HCT116 (cell line): ENCODE data around the gene PPP2R5A. TPM values are rescaled to one million over a fixed set of nuclear protein-coding genes. Genes with fewer than 3 reads are reported as not detected.

Source experiments
- ATAC-seq: fragments of 200-7000 bp; cut with Tn5 transposase; 2 replicates; pipeline ENCODE4 v1.9.1; 2020; ENCODE audit warnings: mild to moderate bottlenecking, moderate library complexity
- BruUV-seq: library from RNA; stranded (reverse); fragments of 400-500 nt; replicated peaks from 2 replicates; lab custom pipeline; 2021; lab: Mats Ljungman, UMichigan
- CTCF ChIA-PET: fragments of 300-600 bp; sonication (Branson Sonifier 250); formaldehyde crosslinking; loops from one replicate; lab custom pipeline; 2021; ENCODE audit warnings: antibody characterized with exemption; lab: Charles Lee
- POLR2A ChIA-PET: fragments of 300-600, 350-600 bp; sonication (Branson Sonifier 250); formaldehyde crosslinking; loops from one replicate; lab custom pipeline; 2021; ENCODE audit warnings: antibody characterized with exemption; lab: Charles Lee
- RAD21 ChIA-PET, 2 experiments: fragments of 300-600 bp; sonication (Branson Sonifier 250); formaldehyde crosslinking; loops; one replicate each; lab custom pipeline; 2023; ENCODE audit warnings: low total read pairs in 2 of 2; ENCODE audit not compliant: uncharacterized antibody in 2 of 2, unreplicated experiment in 2 of 2, low non-redundant PET in 1 of 2; lab: Charles Lee
- DNase-seq: peaks from one replicate; pipeline ENCODE4 v3.0.0-alpha.2; 2010; ENCODE audit warnings: low read depth, low spot score
- H2AFZ ChIP-seq: fragments of 200-600 bp; shearing (Covaris generic), sonication (generic); 2 replicates; pipeline ENCODE4 v1.6.1; 2017; ENCODE audit warnings: low read depth, mixed run types, mixed read lengths, antibody characterized with exemption, low read length; ENCODE audit not compliant: poor library complexity, severe bottlenecking
- H3K27ac ChIP-seq: 2 replicates; pipeline ENCODE4 v1.5.1; 2012; ENCODE audit warnings: low read depth, low read length
- H3K27me3 ChIP-seq: fragments of 200-600 bp; sonication (generic); 2 replicates; pipeline ENCODE4 v1.6.1; 2016; ENCODE audit warnings: mixed run types, low read length, mixed read lengths; ENCODE audit not compliant: insufficient read depth
- H3K36me3 ChIP-seq, 2 experiments: fragments of 200-500 bp in 1 of 2; fragments of 200-600 bp in 1 of 2; sonication (Bioruptor generic) in 1 of 2; sonication (generic) in 1 of 2; 2 replicates each; pipeline versions ENCODE4 v1.5.1 to v1.6.1; 2014 to 2016; ENCODE audit warnings: low read length in 2 of 2, inconsistent platforms in 1 of 2, mixed read lengths in 1 of 2, mixed run types in 1 of 2; ENCODE audit not compliant: insufficient read depth in 2 of 2, control insufficient read depth in 1 of 2
- H3K4me1 ChIP-seq, 2 experiments: fragments of 200-600 bp in 1 of 2; sonication (generic) in 1 of 2; 2 replicates each; pipeline versions ENCODE4 v1.5.1 to v1.6.1; 2012 to 2017; ENCODE audit warnings: low read length in 2 of 2, inconsistent platforms in 1 of 2, mild to moderate bottlenecking in 1 of 2, mixed read lengths in 1 of 2, mixed run types in 1 of 2, moderate library complexity in 1 of 2; ENCODE audit not compliant: insufficient read depth in 2 of 2, control insufficient read depth in 1 of 2
- H3K4me2 ChIP-seq: fragments of 200-600 bp; sonication (generic); 2 replicates; pipeline ENCODE4 v1.6.1; 2017; ENCODE audit warnings: mixed run types, low read length, mixed read lengths
- H3K4me3 ChIP-seq, 2 experiments: fragments of 200-600 bp in 1 of 2; sonication (generic) in 1 of 2; replicated peaks in 1 of 2; 2 replicates each; pipeline ENCODE4 v1.5.1; 2011 to 2016; ENCODE audit warnings: low read length in 2 of 2, control low read depth in 1 of 2, low read depth in 1 of 2, mild to moderate bottlenecking in 1 of 2, mixed read lengths in 1 of 2, mixed run types in 1 of 2
- H3K79me2 ChIP-seq: fragments of 200-600 bp; sonication (generic); 2 replicates; pipeline ENCODE4 v1.6.1; 2017; ENCODE audit warnings: mild to moderate bottlenecking, mixed run types, low read length, moderate library complexity, mixed read lengths; ENCODE audit not compliant: insufficient read depth
- H3K9ac ChIP-seq: fragments of 200-600 bp; sonication (generic); 2 replicates; pipeline ENCODE4 v1.6.1; 2016; ENCODE audit warnings: low read length, mixed read lengths
- H3K9me2 ChIP-seq: fragments of 200-600 bp; sonication (generic), shearing (Covaris generic); 2 replicates; pipeline ENCODE4 v1.6.1; 2017; ENCODE audit warnings: mixed run types, mild to moderate bottlenecking, moderate library complexity; ENCODE audit not compliant: insufficient read depth
- H3K9me3 ChIP-seq, 2 experiments: fragments of 200-500 bp in 1 of 2; fragments of 200-600 bp in 1 of 2; sonication (Bioruptor generic) in 1 of 2; sonication (generic) in 1 of 2; 2 replicates each; pipeline ENCODE4 v1.6.1; 2014 to 2017; ENCODE audit warnings: low read length in 2 of 2, mixed read lengths in 2 of 2, inconsistent platforms in 1 of 2, low read depth in 1 of 2, mild to moderate bottlenecking in 1 of 2, mixed run types in 1 of 2, moderate library complexity in 1 of 2; ENCODE audit not compliant: control insufficient read depth in 1 of 2, insufficient read depth in 1 of 2
- H4K20me1 ChIP-seq: fragments of 200-600 bp; sonication (generic), shearing (Covaris generic); 2 replicates; pipeline ENCODE4 v1.6.1; 2017; ENCODE audit warnings: mixed run types, mild to moderate bottlenecking, moderate library complexity; ENCODE audit not compliant: insufficient read depth
- CBX3 ChIP-seq: IDR thresholded peaks from 2 replicates; pipeline ENCODE4 v1.6.1; 2012; ENCODE audit warnings: low read depth
- CTCF ChIP-seq, 3 experiments: fragments of 200-600 bp in 1 of 3; sonication (generic) in 1 of 3; IDR thresholded peaks in 2 of 3; conservative IDR thresholded peaks in 1 of 3; 2 replicates each; pipeline ENCODE4 v1.5.1; 2012 to 2017; ENCODE audit warnings: low read depth in 2 of 3, low read length in 2 of 3, antibody characterized with exemption in 1 of 3, borderline replicate concordance in 1 of 3, control low read depth in 1 of 3, mild to moderate bottlenecking in 1 of 3, mixed read lengths in 1 of 3, mixed run types in 1 of 3, moderate library complexity in 1 of 3; ENCODE audit not compliant: insufficient read depth in 1 of 3
- EGR1 ChIP-seq: IDR thresholded peaks from 2 replicates; pipeline ENCODE4 v1.6.1; 2012; ENCODE audit warnings: low read depth
- EZH2 ChIP-seq: fragments of 200-600 bp; sonication (generic); IDR thresholded peaks from 2 replicates; pipeline ENCODE4 v1.6.1; 2017; ENCODE audit warnings: antibody characterized with exemption, mixed run types
- EZH2phosphoT487 ChIP-seq: fragments of 200-600 bp; IDR thresholded peaks from 2 replicates; pipeline ENCODE4 v1.6.1; 2018; ENCODE audit warnings: antibody characterized with exemption, borderline replicate concordance
- FOSL1 ChIP-seq: IDR thresholded peaks from 2 replicates; pipeline ENCODE4 v1.6.1; 2012; ENCODE audit warnings: low read depth
- JUND ChIP-seq: IDR thresholded peaks from 2 replicates; pipeline ENCODE4 v1.6.1; 2012
- MAX ChIP-seq: IDR thresholded peaks from 2 replicates; pipeline ENCODE4 v1.6.1; 2012
- POLR2A ChIP-seq: IDR thresholded peaks from 2 replicates; pipeline ENCODE4 v1.7.0; 2011; ENCODE audit warnings: borderline replicate concordance; ENCODE audit not compliant: insufficient read depth, insufficient read length; ENCODE audit errors: extremely low read depth
- POLR2AphosphoS5 ChIP-seq: IDR thresholded peaks from 2 replicates; pipeline ENCODE4 v1.6.1; 2011; ENCODE audit warnings: mild to moderate bottlenecking, low read depth, low read length, moderate library complexity
- RAD21 ChIP-seq: IDR thresholded peaks from 2 replicates; pipeline ENCODE4 v1.6.1; 2012; ENCODE audit warnings: low read depth, mild to moderate bottlenecking
- SP1 ChIP-seq: IDR thresholded peaks from 2 replicates; pipeline ENCODE4 v1.6.1; 2012; ENCODE audit warnings: low read depth
- TCF7L2 ChIP-seq: IDR thresholded peaks from 2 replicates; pipeline ENCODE4 v1.7.0; 2011; ENCODE audit warnings: borderline replicate concordance, inconsistent platforms; ENCODE audit not compliant: insufficient read depth, insufficient read length; ENCODE audit errors: extremely low read depth
- YY1 ChIP-seq: IDR thresholded peaks from 2 replicates; pipeline ENCODE4 v1.6.1; 2011; ENCODE audit warnings: low read length, low read depth, moderate library complexity, mild to moderate bottlenecking; ENCODE audit not compliant: insufficient replicate concordance; ENCODE audit errors: extremely low read depth
- ZFX ChIP-seq: fragments of 450-650 bp; IDR thresholded peaks from 2 replicates; pipeline ENCODE4 v1.6.1; 2017
- intact Hi-C: fragments of 100-400 bp; cut with micrococcal nuclease; formaldehyde crosslinking; loops from 2 replicates; pipeline ENCODE4 v1.10.0; 2022
- total RNA-seq: library from RNA; stranded (reverse); gene quantifications from one replicate; pipeline ENCODE4 v1.2.1, GENCODE V29; 2021; ENCODE audit not compliant: unreplicated experiment
- TF ChIP-seq, protein P1 (sequence below): IDR thresholded peaks from 2 replicates; pipeline ENCODE4 v1.6.1; 2011; ENCODE audit warnings: mild to moderate bottlenecking, low read length, moderate library complexity; ENCODE audit not compliant: insufficient replicate concordance; ENCODE audit errors: extremely low read depth

PPP2R5A gene
- total RNA-seq, 1 experiment from 2014 or later: 33.1 TPM

- no peak for ATAC-seq
- H3K4me2 ChIP-seq: no peak overlapping the region
- no peaks in the 10 kb centered on the region for H3K27me3 ChIP-seq
- no peaks in the 10 kb centered on the region for H4K20me1 ChIP-seq
- no peaks in the 10 kb centered on the region for H3K36me3 ChIP-seq
- RAD21 ChIA-PET: no interaction called here
- no peak overlapping the region for H2AFZ ChIP-seq
- CTCF ChIA-PET: no interaction called here
- H3K79me2 ChIP-seq: peaks cover 7% of the 10 kb centered on the region
- no peak overlapping the region for H3K9ac ChIP-seq
- BruUV-seq: no TSS peak
- H3K4me3 ChIP-seq: no peak overlapping the region
- no peak for TF ChIP-seq EGR1
- TF ChIP-seq YY1: no peak
- DNase-seq: no peak
- H3K9me2 ChIP-seq: no peaks in the 10 kb centered on the region
- intact Hi-C loops: loop anchor here (10.0 kb wide), 1 partner anchor 173 kb away; no protein-coding TSS in a partner anchor
- POLR2A ChIA-PET: no interaction called here
- no peak overlapping the region for H3K27ac ChIP-seq
- H3K9me3 ChIP-seq: no peaks in the 10 kb centered on the region
- H3K4me1 ChIP-seq: peaks cover 4 to 10% of the 10 kb centered on the region in 2 experiments; a peak in 3 of 4 replicates
Observed at GRCh38 chr1:212281590-212281989, 3.6 kb upstream of the PPP2R5A start.

DNA sequence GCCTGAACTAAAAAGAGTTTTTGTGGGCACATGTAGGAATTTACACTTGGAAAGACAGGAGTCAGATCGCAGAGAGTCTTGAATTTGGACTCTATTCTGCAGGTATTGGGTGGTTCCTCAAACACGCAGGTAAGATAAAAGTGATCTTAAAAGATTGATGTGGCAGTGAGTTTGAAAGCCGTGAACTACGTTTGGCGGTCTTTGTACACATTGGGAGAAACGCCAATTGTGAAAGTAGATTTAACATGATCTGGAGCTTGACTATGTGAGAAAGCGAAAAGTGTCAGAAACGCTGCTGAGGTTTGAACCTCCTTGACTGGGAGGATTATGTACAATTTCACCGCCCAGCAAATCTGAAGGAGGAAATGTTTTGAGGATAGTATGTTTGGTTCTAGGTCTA, 1.5 kb upstream of the PPP2R5A start:
- H4K20me1 ChIP-seq: no peaks in the 10 kb centered on the region
- intact Hi-C loops: loop anchor here (10.0 kb wide), 1 partner anchor 171 kb away; no protein-coding TSS in a partner anchor
- H3K9me2 ChIP-seq: no peaks in the 10 kb centered on the region
- peak overlapping the region; percentile 96 for H3K4me2 ChIP-seq
- CTCF ChIA-PET: no interaction called here
- H3K27me3 ChIP-seq: no peaks in the 10 kb centered on the region
- H3K9ac ChIP-seq: peak overlapping the region; percentile 76
- H3K4me1 ChIP-seq: peaks cover 15 to 21% of the 10 kb centered on the region in 2 experiments; a peak in 3 of 4 replicates
- DNase-seq (no peak), ATAC-seq (no peak)
- BruUV-seq: no TSS peak
- POLR2A ChIA-PET: no interaction called here
- no peak overlapping the region for H2AFZ ChIP-seq
- RAD21 ChIA-PET: no interaction called here
- no peaks in the 10 kb centered on the region for H3K9me3 ChIP-seq
- peak overlapping the region; percentile 61 to 80 for H3K4me3 ChIP-seq
- H3K79me2 ChIP-seq: peaks cover 29% of the 10 kb centered on the region
- peak overlapping the region; percentile 75; the same call in 1 of the 2 replicates for H3K27ac ChIP-seq
- no peak for TF ChIP-seq SP1
- TF ChIP-seq TCF7L2: no peak
- TF ChIP-seq RAD21: no peak
- TF ChIP-seq, protein P1, sequence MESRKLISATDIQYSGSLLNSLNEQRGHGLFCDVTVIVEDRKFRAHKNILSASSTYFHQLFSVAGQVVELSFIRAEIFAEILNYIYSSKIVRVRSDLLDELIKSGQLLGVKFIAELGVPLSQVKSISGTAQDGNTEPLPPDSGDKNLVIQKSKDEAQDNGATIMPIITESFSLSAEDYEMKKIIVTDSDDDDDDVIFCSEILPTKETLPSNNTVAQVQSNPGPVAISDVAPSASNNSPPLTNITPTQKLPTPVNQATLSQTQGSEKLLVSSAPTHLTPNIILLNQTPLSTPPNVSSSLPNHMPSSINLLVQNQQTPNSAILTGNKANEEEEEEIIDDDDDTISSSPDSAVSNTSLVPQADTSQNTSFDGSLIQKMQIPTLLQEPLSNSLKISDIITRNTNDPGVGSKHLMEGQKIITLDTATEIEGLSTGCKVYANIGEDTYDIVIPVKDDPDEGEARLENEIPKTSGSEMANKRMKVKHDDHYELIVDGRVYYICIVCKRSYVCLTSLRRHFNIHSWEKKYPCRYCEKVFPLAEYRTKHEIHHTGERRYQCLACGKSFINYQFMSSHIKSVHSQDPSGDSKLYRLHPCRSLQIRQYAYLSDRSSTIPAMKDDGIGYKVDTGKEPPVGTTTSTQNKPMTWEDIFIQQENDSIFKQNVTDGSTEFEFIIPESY: no peak
- no peak for TF ChIP-seq JUND
- TF ChIP-seq ZFX: no peak
- no peak for TF ChIP-seq POLR2AphosphoS5
- no peak for TF ChIP-seq YY1
- TF ChIP-seq EZH2phosphoT487: no peak
- no peak for TF ChIP-seq FOSL1
- TF ChIP-seq EZH2: no peak
- TF ChIP-seq CTCF (IDR thresholded peaks at IDR 0.05 in 2 of 3, conservative IDR thresholded peaks at IDR 0.05 in 1 of 3; ENCODE audit: borderline replicate concordance in 1 of 3, insufficient read depth in 1 of 3, low read depth in 2 of 3, low read length in 2 of 3): no peak
- TF ChIP-seq POLR2A: no peak
- TF ChIP-seq CBX3: no peak
- TF ChIP-seq MAX: no peak
- no peaks in the 10 kb centered on the region for H3K36me3 ChIP-seq
